Measurements from ENCODE around the gene ZNF774. TPM values are rescaled to one million over a fixed set of nuclear protein-coding genes. Genes with fewer than 3 reads are reported as not detected.
A peak's percentile ranks its signal among the peaks of the same experiment; 100 is the strongest.

The ZNF774 gene
- total and polyA plus RNA-seq, 2 of the 13 experiments (the other 11 are each of a cell fraction or from before 2014, with no cell fraction given), result 0.59 to 1.4 TPM

GRCh38 chr15:90340345-90340744, 11.7 kb upstream of the ZNF774 start (continued):
- TF ChIP-seq HIC2 (CRISPR knock-in tag; IDR thresholded peaks at IDR 0.05; ENCODE audit: low read depth) (no peak), ZNF761 (CRISPR knock-in tag; conservative IDR thresholded peaks at IDR 0.05) (no peak), ZNF562 (CRISPR knock-in tag; IDR thresholded peaks at IDR 0.05; ENCODE audit: borderline replicate concordance) (no peak), GLI4 (CRISPR knock-in tag; IDR thresholded peaks at IDR 0.05; ENCODE audit: borderline replicate concordance) (no peak), ZNF468 (CRISPR knock-in tag; IDR thresholded peaks at IDR 0.05) (no peak), IRF9 (CRISPR knock-in tag; IDR thresholded peaks at IDR 0.05; ENCODE audit: borderline replicate concordance) (no peak), IRX3 (CRISPR knock-in tag; IDR thresholded peaks at IDR 0.05; ENCODE audit: borderline replicate concordance, low read depth) (no peak), CTCF (CRISPR knock-in tag; IDR thresholded peaks at IDR 0.05) (peak; percentile 45), ZNF235 (CRISPR knock-in tag; IDR thresholded peaks at IDR 0.05; ENCODE audit: borderline replicate concordance) (no peak), ZNF34 (CRISPR knock-in tag; IDR thresholded peaks at IDR 0.05; ENCODE audit: borderline replicate concordance) (no peak), ZNF256 (CRISPR knock-in tag; conservative IDR thresholded peaks at IDR 0.05) (no peak), ERF (CRISPR knock-in tag; IDR thresholded peaks at IDR 0.05) (no peak)
